HepG2 (cell line): ENCODE data around the gene EIF2S2. TPM values are rescaled to one million over a fixed set of nuclear protein-coding genes. Genes with fewer than 3 reads are reported as not detected.

ENCODE experiments used
- BRD4 ChIP-seq: sonication (generic); formaldehyde crosslinking; IDR thresholded peaks from 2 replicates; pipeline ENCODE4 v1.4.0; 2020; ENCODE audit warnings: missing genetic modification reagents
- GABPB1 ChIP-seq: IDR thresholded peaks from 2 replicates; pipeline ENCODE4 v1.6.1; 2016; ENCODE audit warnings: mild to moderate bottlenecking, missing genetic modification reagents, moderate library complexity, missing compliant biosample characterization
- KDM6A ChIP-seq: IDR thresholded peaks from 2 replicates; pipeline ENCODE4 v1.6.1; 2016; ENCODE audit warnings: low read depth
- NFAT5 ChIP-seq: sonication (generic); formaldehyde crosslinking; IDR thresholded peaks from 2 replicates; pipeline ENCODE4 v1.4.0; 2020; ENCODE audit warnings: missing genetic modification reagents
- PRDM15 ChIP-seq: sonication (generic); formaldehyde crosslinking; IDR thresholded peaks from 2 replicates; pipeline ENCODE4 v1.4.0; 2020; ENCODE audit warnings: missing genetic modification reagents
- RNF219 ChIP-seq: sonication (generic); formaldehyde crosslinking; IDR thresholded peaks from 2 replicates; pipeline ENCODE4 v1.5.0; 2020; ENCODE audit warnings: mild to moderate bottlenecking, missing genetic modification reagents
- TSC22D2 ChIP-seq: sonication (generic); formaldehyde crosslinking; IDR thresholded peaks from 2 replicates; pipeline ENCODE4 v1.5.1; 2020; ENCODE audit warnings: missing genetic modification reagents, mild to moderate bottlenecking, borderline replicate concordance
- ZBTB20 ChIP-seq: sonication (generic); formaldehyde crosslinking; IDR thresholded peaks from 2 replicates; pipeline ENCODE4 v1.8.1; 2023; ENCODE audit warnings: missing genetic modification reagents, low read depth, mild to moderate bottlenecking, borderline replicate concordance
- ZMAT3 ChIP-seq: sonication (generic); formaldehyde crosslinking; conservative IDR thresholded peaks from 2 replicates; pipeline ENCODE4 v1.7.0; 2021; ENCODE audit warnings: missing genetic modification reagents
- ZNF224 ChIP-seq: sonication (generic); formaldehyde crosslinking; IDR thresholded peaks from 2 replicates; pipeline ENCODE4 v1.5.0; 2020; ENCODE audit warnings: mild to moderate bottlenecking, missing genetic modification reagents
- ZNF335 ChIP-seq: sonication (generic); formaldehyde crosslinking; IDR thresholded peaks from 2 replicates; pipeline ENCODE4 v1.4.0; 2020; ENCODE audit warnings: missing genetic modification reagents
- ZNF691 ChIP-seq: sonication (generic); formaldehyde crosslinking; IDR thresholded peaks from 2 replicates; pipeline ENCODE4 v1.4.0; 2020; ENCODE audit warnings: missing genetic modification reagents, low read depth, mild to moderate bottlenecking, borderline replicate concordance
- ZNF850 ChIP-seq: sonication (generic); formaldehyde crosslinking; conservative IDR thresholded peaks from 2 replicates; pipeline ENCODE4 v1.9.0; 2021; ENCODE audit warnings: mild to moderate bottlenecking, missing genetic modification reagents
- polyA plus RNA-seq, 8 experiments: library from polyadenylated mRNA; depleted of rRNA in 3 of 8; stranded (reverse) in 7 of 8; unstranded in 1 of 8; fragments of >200 nt; fragmentation: Illumina TruSeq in 4 of 8; extraction: Trizol in 4 of 8; gene quantifications; 2 replicates each; pipeline versions ENCODE4 v1.2.1 to v1.2.3, GENCODE V29; 2011 to 2016; ENCODE audit warnings: low read depth in 4 of 8, missing spikeins in 1 of 8, mixed read lengths in 1 of 8; ENCODE audit not compliant: insufficient read depth in 1 of 8
- total RNA-seq, 5 experiments: library from RNA; depleted of rRNA; stranded (reverse); fragments of >200 nt; fragmentation: Illumina TruSeq; extraction: Trizol; gene quantifications; 2 replicates each; pipeline ENCODE4 v1.2.3, GENCODE V29; 2016; ENCODE audit warnings: low read depth in 1 of 5
- TF ChIP-seq, protein P1 (sequence below): IDR thresholded peaks from 2 replicates; pipeline ENCODE4 v1.6.1; 2016; ENCODE audit warnings: low read depth

EIF2S2 gene
- total and polyA plus RNA-seq, 2 of the 13 experiments (the other 11 are each of a cell fraction or from before 2014, with no cell fraction given), result 126 to 213 TPM

DNA sequence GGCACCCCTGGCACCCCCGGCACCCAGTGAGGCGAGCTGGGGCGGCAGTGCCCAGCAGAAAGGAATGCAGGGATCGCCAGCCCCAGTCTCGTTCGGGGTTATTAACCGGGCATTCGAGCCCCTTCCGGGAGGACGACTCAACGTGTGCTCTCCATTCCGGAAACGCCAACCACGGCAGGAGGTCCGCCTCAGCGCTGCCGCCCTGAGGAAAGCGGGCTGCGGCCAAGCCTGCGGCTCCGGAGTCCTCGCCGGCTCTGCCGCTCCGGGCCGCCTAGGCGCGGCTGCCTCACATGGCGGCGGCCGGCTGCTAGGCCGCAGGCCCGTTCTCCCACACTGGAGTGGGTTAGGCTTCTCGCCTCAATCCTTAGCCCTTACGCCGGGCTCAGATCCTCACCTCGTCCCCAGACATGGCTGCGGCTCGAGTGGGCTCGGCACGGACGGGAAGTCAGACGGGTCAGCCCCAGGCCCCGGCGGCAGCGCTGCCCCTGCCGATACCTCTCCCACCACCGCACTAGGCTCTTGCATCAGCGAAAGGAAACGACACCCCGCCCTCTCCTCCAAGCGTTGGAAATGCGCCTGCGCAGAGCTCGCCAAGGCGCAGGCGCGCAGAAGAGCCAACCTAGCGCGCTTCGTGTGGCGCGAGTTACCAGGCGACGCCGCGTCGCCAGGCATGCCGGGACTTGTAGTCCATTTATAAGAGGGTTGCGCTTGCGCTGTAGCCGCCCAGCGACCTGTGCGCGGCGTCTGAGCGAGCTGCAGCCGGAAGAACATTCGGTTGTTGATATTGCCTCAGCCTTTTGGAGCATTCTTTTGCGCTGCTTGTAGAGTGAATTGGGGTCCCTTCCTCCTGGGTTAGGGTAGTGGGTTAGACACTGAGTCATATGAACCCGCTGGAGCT, at the start of gene EIF2S2 (continued):
- peak; percentile 99 for TF ChIP-seq ZNF224 (CRISPR knock-in tag)
- peak; percentile 92 for TF ChIP-seq ZNF335 (CRISPR knock-in tag)
- TF ChIP-seq KDM6A (CRISPR knock-in tag), result 0 out of 2 replicates have a peak, but pooled peaks have one; percentile 15
- TF ChIP-seq ZMAT3, result peak; percentile 98
- peak; percentile 94; the same call in 1 of the 2 replicates for TF ChIP-seq ZNF850
- peak; percentile 74; the same call in 1 of the 2 replicates for TF ChIP-seq RNF219
- TF ChIP-seq GABPB1 (CRISPR knock-in tag), result peak; percentile 94
- peak; percentile 86 for TF ChIP-seq NFAT5 (CRISPR knock-in tag)
- TF ChIP-seq, protein P1, sequence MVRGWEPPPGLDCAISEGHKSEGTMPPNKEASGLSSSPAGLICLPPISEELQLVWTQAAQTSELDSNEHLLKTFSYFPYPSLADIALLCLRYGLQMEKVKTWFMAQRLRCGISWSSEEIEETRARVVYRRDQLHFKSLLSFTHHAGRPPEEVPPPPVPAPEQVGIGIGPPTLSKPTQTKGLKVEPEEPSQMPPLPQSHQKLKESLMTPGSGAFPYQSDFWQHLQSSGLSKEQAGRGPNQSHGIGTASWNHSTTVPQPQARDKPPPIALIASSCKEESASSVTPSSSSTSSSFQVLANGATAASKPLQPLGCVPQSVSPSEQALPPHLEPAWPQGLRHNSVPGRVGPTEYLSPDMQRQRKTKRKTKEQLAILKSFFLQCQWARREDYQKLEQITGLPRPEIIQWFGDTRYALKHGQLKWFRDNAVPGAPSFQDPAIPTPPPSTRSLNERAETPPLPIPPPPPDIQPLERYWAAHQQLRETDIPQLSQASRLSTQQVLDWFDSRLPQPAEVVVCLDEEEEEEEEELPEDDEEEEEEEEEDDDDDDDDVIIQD (CRISPR knock-in tag), result 0 out of 2 replicates have a peak, but pooled peaks have one; percentile 35
- peak; percentile 69; the same call in 1 of the 2 replicates for TF ChIP-seq ZBTB20 (CRISPR knock-in tag)
- peak; percentile 73 for TF ChIP-seq PRDM15 (CRISPR knock-in tag)
- peak; percentile 96 for TF ChIP-seq BRD4
- TF ChIP-seq TSC22D2 (CRISPR knock-in tag), result peak; percentile 98
- peak; percentile 72 for TF ChIP-seq ZNF691 (CRISPR knock-in tag)
